HL-60/S4 treated with phorbol 12-myristate 13-acetate at 8.2 ng/mL for 4 days and 3 days (cell line): Measurements from ENCODE around the gene EFCAB5.
"Not testable (repeated sequence)": the region's sequence is repeated elsewhere in the genome, so short reads cannot be mapped to it uniquely, and the experiment has no call there.

Experiments used
- in situ Hi-C: fragments of 300-500 bp; cut with MboI; formaldehyde crosslinking; loops from 2 replicates; pipeline ENCODE4 v1.15.0; 2022; ENCODE audit warnings: low sequenced_read_pairs

EFCAB5 gene

GRCh38 chr17:29931231-29931932 lies 10.1 kb upstream of the EFCAB5 start:
- in situ Hi-C loops, result loop anchor here (25.0 kb wide), 1 partner anchor 119 kb away; no protein-coding TSS in a partner anchor

DNA sequence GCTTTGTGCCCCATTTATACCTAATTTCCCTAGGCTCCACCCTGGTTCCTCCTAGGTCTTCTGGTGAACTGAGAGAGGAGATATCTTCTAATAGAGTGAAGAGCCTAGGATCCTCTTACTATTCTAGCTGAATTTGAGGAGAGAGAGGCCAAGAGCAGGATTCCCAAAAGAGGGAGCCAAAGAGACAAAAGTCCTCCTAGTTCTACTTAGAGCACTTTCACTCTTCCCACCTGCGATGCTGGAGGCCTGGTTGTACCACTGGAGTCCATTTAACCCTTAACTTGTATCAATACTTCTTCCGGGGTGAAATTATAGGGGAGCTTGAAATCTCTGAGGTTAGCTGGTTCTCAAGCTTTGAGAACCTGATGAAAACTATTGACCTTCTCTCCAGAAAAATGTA lies 8.1 kb upstream of the EFCAB5 start:
- in situ Hi-C loops, result loop anchor here (25.0 kb wide), 1 partner anchor 121 kb away; no protein-coding TSS in a partner anchor

GRCh38 chr17:29935909-29936308 lies 5.5 kb upstream of the EFCAB5 start:
- in situ Hi-C loops, result loop anchor here (25.0 kb wide), 1 partner anchor 124 kb away; no protein-coding TSS in a partner anchor

DNA sequence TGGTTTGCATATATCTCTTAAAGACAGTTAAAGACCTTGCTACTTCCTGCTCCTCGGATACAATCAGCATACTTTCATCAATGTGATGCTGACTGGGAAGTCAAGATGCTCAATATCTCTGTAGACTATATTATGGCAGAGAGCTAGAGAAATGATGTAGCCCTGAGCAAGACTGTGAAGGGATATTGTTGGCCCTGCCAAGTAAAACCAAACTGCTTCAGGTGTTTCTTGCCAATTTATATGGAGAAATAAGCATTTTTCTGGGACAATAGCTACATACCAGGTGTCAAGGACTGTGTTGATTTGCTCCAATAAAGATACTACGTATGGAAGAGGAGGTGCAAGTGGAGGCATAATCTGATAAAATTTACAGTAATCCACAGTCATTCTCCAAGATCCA lies 4.7 kb upstream of the EFCAB5 start:
- in situ Hi-C loops, result loop anchor here (25.0 kb wide), 1 partner anchor 124 kb away; no protein-coding TSS in a partner anchor

DNA sequence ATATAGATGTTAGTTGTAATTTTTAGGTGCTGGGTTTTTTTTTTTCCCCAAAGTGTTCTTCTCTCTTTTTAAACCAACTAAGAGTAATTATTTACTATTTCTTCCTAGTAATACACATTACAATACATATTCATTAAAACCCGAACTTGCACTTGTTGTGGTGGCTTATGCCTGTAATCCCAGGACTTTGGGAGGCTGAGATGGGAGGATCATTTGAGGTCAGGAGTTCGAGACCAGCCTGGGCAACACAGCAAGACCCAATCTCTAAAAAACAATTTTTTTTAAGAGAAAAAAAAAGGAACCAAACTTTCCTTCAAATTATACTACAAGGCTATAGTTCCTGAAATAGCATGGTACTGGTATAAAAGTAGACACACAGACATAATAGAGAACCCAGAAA lies 3.8 kb downstream of the EFCAB5 start:
- in situ Hi-C loops, result loop anchor here (25.0 kb wide), 1 partner anchor 133 kb away; no protein-coding TSS in a partner anchor

DNA sequence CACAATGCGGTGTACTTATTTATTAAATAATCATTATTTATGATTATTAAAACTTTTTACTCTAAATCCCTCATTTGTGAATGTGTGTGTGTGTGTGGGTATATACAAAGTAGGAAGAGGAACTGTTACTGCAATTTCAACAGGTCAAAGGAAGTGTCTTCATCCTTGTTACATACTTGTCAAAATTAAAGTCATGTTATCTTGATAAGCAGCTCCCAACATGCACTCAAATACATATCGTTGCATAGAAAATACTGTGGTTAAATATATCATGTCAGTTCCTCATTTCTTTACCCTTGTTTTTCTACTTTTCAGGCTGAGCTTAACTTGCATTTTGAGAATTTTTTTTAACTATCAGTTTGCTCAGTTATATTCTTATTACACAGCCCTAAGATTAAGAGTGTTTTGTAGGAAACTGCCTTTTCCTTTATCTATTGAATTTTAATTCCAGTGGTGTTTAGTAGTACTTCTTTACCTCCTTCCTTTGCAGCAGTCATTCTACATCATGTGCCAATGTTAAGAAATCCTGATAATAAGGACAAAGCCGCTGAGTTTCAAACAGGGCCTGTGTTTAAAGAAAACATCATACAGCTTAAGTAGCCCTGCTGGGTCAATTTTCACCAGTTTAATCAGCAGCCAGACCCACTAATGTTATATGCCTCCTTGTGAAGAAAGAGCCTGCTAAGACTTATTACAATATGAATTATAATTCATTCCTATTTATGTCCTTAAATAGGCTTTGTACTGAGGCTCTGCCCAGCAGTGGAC lies 7.2 kb downstream of the EFCAB5 start:
- in situ Hi-C loops, result loop anchor here (25.0 kb wide), 1 partner anchor 136 kb away; no protein-coding TSS in a partner anchor

GRCh38 chr17:29949696-29950095 lies 8.3 kb downstream of the EFCAB5 start:
- in situ Hi-C loops, result loop anchor here (25.0 kb wide), 1 partner anchor 137 kb away; no protein-coding TSS in a partner anchor

- in situ Hi-C loops, result no loop called here
Observed at GRCh38 chr17:29954405-29954804, 13.0 kb downstream of the EFCAB5 start.

GRCh38 chr17:29956225-29956624 lies 14.8 kb downstream of the EFCAB5 start:
- in situ Hi-C loops, result no loop called here

DNA sequence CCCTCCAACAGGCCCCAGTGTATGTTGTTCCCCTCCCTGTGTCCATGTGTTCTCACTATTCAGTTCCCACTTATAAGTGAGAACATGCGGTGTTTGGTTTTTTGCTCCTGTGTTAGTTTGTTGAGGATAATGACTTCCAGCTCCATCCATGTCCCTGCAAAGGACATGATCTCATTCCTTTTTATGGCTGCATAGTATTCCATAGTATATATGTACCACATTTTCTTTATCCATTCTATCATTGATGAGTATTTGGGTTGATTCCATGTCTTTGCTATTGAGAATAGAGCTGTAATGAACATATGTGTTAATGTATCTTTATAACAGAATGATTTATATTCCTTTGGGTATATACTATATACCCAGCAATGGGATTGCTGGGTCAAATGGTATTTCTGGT lies 16.1 kb downstream of the EFCAB5 start:
- in situ Hi-C loops, result not testable (repeated sequence)

DNA sequence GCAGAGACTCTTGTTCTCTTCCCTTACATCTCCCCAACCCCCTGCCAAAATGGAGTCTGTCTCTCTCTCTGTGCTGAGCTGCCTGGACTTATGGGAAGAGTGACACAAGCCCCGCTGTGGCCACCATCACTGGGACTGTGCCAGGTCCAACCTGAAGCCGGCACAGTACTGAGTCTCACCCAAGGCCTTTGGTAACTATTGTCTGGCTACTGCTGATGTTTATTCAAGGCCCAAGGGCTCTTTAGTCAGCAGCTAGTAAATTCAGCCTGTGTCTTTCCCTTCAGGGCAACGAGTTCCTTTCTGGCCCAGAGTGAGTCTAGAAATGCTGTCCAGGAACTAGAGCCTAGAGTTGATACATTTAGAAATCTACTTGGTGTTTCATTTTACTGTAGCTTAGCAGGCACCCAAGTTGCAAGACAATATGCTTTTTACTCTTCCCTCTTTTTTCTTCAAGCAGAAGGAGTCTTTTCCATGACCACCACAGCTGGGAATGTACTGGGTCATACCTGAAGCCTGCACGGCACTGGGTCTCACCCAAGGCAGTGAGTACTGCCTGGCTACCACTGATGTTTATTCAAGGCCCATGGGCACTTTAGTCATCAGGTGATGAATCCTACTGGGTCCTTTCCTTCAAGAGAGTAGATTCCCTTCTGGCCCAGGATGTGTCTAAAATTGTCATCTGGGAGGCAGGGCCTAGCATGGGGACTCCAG lies 17.7 kb downstream of the EFCAB5 start:
- in situ Hi-C loops, result no loop called here

GRCh38 chr17:29959658-29960337 lies 18.4 kb downstream of the EFCAB5 start:
- in situ Hi-C loops, result no loop called here

DNA sequence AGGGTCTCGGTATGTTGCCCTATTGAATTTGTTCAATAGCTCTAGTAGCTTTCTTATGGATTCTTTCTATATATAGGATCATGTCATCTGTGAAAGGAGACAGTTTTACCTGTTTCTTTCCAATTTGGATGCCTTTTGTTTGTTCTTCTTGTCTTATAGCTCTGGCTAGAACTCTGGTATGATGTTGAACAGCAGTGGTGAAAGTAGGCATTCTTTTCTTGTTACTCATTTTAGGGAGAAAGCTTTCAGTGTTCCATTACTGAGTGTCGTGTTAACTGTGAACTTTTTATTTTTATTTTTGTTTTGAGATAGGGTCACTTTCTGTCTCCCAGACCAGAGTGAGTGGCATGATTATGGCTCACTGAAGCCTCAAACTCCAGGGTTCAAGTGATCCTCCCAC lies 21.2 kb downstream of the EFCAB5 start:
- in situ Hi-C loops, result no loop called here

- in situ Hi-C loops, result no loop called here
Observed at GRCh38 chr17:29968271-29968670, 26.8 kb downstream of the EFCAB5 start.

DNA sequence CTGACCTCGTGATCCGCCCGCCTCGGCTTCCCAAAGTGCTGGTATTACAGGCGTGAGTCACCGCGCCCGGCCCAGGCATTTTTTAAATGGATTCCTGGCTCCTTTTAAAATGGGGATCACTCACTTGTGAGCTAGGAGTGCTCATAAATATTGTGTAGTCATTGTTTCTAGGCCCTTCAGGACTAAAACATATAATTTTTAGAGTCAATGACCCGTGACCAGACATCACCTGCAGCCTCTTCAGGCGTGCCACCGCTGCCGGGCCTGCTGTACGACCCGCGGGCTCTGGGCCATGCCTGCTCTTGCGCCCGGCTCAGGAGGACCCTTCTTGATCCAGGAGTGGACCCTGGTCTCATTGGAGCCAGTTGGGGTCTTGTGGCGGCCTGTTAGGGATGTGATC lies 30.8 kb downstream of the EFCAB5 start:
- in situ Hi-C loops, result no loop called here

DNA sequence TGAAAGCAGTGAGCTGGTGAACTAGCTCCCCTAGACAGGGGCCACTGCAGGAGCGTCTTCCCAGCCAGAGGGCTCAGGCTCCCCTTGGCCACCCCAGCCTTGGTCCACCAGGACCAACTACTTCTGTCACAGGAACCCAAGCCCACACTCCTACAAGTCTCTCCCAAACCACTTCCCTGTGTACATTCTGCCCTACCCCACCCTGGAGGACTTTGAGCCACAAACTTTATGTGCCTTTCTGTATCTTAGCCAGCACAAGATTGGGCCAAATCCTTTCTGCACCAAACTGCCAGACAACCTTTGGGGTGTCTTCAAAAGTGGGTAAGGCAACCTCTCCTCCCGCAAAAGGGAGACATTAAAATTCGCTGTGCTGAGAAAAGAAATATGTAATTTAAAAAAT lies 31.6 kb downstream of the EFCAB5 start:
- in situ Hi-C loops, result no loop called here

DNA sequence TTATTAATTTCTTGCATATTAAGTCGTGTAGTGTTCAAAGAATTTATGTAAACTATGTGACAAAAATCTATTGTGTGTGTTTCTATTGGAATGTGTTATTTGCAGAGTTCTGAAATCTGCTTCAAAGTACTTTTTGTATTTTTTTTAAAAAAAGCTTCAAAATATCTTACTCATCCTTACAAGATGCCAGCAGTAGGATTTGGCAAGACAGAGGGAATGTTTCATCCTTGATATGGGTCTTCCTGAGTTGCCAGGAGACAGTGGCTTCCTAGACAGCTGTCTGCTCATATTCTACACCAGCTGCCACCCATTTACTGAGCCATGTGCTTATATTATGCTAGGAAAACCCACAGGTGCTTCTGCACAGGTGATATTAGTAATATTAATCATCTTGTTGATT lies 36.4 kb downstream of the EFCAB5 start:
- in situ Hi-C loops, result no loop called here

- in situ Hi-C loops, result no loop called here
Observed at GRCh38 chr17:29980261-29980660, 38.8 kb downstream of the EFCAB5 start.

DNA sequence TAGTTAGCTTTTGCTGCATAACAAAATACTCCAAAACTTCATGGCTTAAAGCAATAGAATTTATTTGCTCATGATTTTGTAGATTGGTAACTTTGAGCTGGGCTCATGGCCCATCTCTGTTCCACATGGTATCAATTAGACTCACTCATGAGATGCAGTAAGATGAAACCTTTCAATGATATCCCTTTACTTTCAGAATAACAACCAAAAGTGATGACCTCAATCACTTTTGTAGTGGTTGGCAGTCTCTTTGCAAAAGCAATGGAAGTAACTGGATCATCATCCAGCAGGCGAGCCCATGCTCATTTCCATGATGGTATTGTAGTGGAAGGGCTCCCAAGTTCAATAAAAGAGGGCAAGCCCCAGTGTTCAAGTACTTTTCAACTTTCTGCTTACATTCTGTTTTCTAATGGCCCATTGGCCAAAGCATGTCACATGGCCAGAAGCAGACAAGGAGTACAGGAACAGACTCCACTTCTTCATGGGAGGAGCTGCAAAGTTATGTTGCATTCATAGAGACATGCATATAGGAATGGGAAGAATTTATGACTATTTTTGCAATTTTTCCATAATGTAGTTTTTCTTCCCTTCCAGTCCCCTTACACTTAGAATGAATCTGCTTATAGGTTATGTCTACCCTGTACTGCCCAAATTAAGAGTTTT lies 41.7 kb downstream of the EFCAB5 start:
- in situ Hi-C loops, result no loop called here

- in situ Hi-C loops, result no loop called here
Observed at GRCh38 chr17:29996458-29996857, 55.0 kb downstream of the EFCAB5 start.
